ENCODE data around the gene DNAH1.
"Not testable (repeated sequence)": the region's sequence is repeated elsewhere in the genome, so short reads cannot be mapped to it uniquely, and the experiment has no call there.

Gene DNAH1

GRCh38 chr3:52315977-52316764 lies at the start of gene DNAH1:
Gene DNAH1, plus strand, starts transcription at chr3:52316319. Its CDS starts 6,124 bp downstream, at chr3:52322443.
- no peak for DNase-seq (ENCODE audit: low spot score)

- DNase-seq (ENCODE audit: low spot score): no peak
Observed at GRCh38 chr3:52268036-52268435, 48.1 kb upstream of the DNAH1 start.

- DNase-seq (ENCODE audit: low spot score): no peak
Observed at GRCh38 chr3:52269776-52270175, 46.3 kb upstream of the DNAH1 start.

GRCh38 chr3:52270252-52270754 lies 45.8 kb upstream of the DNAH1 start:
- DNase-seq (ENCODE audit: low spot score): no peak

GRCh38 chr3:52272172-52272571 lies 43.9 kb upstream of the DNAH1 start:
- DNase-seq (ENCODE audit: low spot score): not testable (repeated sequence)

GRCh38 chr3:52272831-52273230 lies 43.3 kb upstream of the DNAH1 start:
- DNase-seq (ENCODE audit: low spot score): no peak

GRCh38 chr3:52274781-52275180 lies 41.3 kb upstream of the DNAH1 start:
- not testable (repeated sequence) for DNase-seq (ENCODE audit: low spot score)

GRCh38 chr3:52277071-52277964 lies 38.8 kb upstream of the DNAH1 start:
- peak; percentile 80 for DNase-seq (ENCODE audit: low spot score)

GRCh38 chr3:52277972-52278509 lies 38.1 kb upstream of the DNAH1 start:
- DNase-seq (ENCODE audit: low spot score): peak; percentile 56

- DNase-seq (ENCODE audit: low spot score): peak; percentile 97
Observed at GRCh38 chr3:52278510-52279069, 37.5 kb upstream of the DNAH1 start, which contains the start of gene WDR82. Gene WDR82, minus strand, starts transcription at chr3:52278649. Its CDS starts 288 bp downstream, at chr3:52278361.

- no peak for DNase-seq (ENCODE audit: low spot score)
Observed at GRCh38 chr3:52279596-52279995, 36.5 kb upstream of the DNAH1 start.

- no peak for DNase-seq (ENCODE audit: low spot score)
Observed at GRCh38 chr3:52280050-52280461, 36.1 kb upstream of the DNAH1 start.

GRCh38 chr3:52281981-52282801 lies 33.9 kb upstream of the DNAH1 start:
- DNase-seq (ENCODE audit: low spot score): peak; percentile 56

- DNase-seq (ENCODE audit: low spot score): no peak
Observed at GRCh38 chr3:52283306-52283705, 32.8 kb upstream of the DNAH1 start.

GRCh38 chr3:52284051-52284450 lies 32.1 kb upstream of the DNAH1 start:
- DNase-seq (ENCODE audit: low spot score): not testable (repeated sequence)

GRCh38 chr3:52286777-52287110 lies 29.4 kb upstream of the DNAH1 start:
- no peak for DNase-seq (ENCODE audit: low spot score)

GRCh38 chr3:52288674-52289073 lies 27.4 kb upstream of the DNAH1 start:
- DNase-seq (ENCODE audit: low spot score): no peak

- DNase-seq (ENCODE audit: low spot score): no peak
Observed at GRCh38 chr3:52289338-52289746, 26.8 kb upstream of the DNAH1 start.

GRCh38 chr3:52289747-52290595 lies 26.1 kb upstream of the DNAH1 start:
- DNase-seq (ENCODE audit: low spot score): no peak

Measured in activated CD4-positive, alpha-beta T cell treated with anti-CD3 and anti-CD28 coated beads, Interleukin-2, Interleukin-4, amounts not matched to agents 100 ng/mL and 50 ng/mL, durations not matched to agents 16 hours and 8 hours (primary cell).